H1 (cell line): ENCODE measurements around the gene EFHC1. TPM values are rescaled to one million over a fixed set of nuclear protein-coding genes. Genes with fewer than 3 reads are reported as not detected.

Experiments
- CTCF ChIA-PET: fragments of 300-600 bp; sonication (Branson Sonifier 250); formaldehyde crosslinking; loops from one replicate; lab custom pipeline; 2021; ENCODE audit not compliant: partially characterized antibody; lab: Charles Lee
- POLR2A ChIA-PET: fragments of 300-600 bp; sonication (Branson Sonifier 250); formaldehyde crosslinking; loops from one replicate; lab custom pipeline; 2021; ENCODE audit warnings: inconsistent platforms; ENCODE audit not compliant: partially characterized antibody; lab: Charles Lee
- DNase-seq, 2 experiments: peaks; one replicate each; pipeline versions ENCODE4 v3.0.0 to v3.0.0-alpha.2; 2010 to 2022; ENCODE audit warnings: low spot score in 2 of 2, low read depth in 1 of 2, mixed read lengths in 1 of 2
- FAIRE-seq: peaks from 2 replicates; lab custom pipeline; 2011; peaks lifted over from hg19 to GRCh38; lab: Jason Lieb, UNC
- H2AFZ ChIP-seq: 2 replicates; pipeline ENCODE4 v1.8.1; 2012; ENCODE audit warnings: low read length, inconsistent platforms
- H2AK5ac ChIP-seq: 2 replicates; pipeline ENCODE4 v1.6.1; 2013; ENCODE audit warnings: low read depth, low read length
- H2BK120ac ChIP-seq: replicated peaks from 2 replicates; pipeline ENCODE3; 2013; ENCODE audit warnings: low read depth, low read length, inconsistent platforms
- H2BK12ac ChIP-seq: 2 replicates; pipeline ENCODE4 v1.6.1; 2013; ENCODE audit warnings: low read depth, low read length
- H2BK15ac ChIP-seq: 2 replicates; pipeline ENCODE4 v1.6.1; 2013; ENCODE audit warnings: low read length
- H2BK20ac ChIP-seq: 2 replicates; pipeline ENCODE4 v1.6.1; 2013; ENCODE audit warnings: low read length
- H2BK5ac ChIP-seq: 2 replicates; pipeline ENCODE4 v1.6.1; 2013; ENCODE audit warnings: low read depth, low read length
- H3K14ac ChIP-seq: 2 replicates; pipeline ENCODE4 v1.6.1; 2013; ENCODE audit warnings: inconsistent platforms; ENCODE audit not compliant: insufficient read length
- H3K18ac ChIP-seq: 2 replicates; pipeline ENCODE4 v1.6.1; 2013; ENCODE audit warnings: low read length; ENCODE audit errors: extremely low read depth
- H3K23ac ChIP-seq: 2 replicates; pipeline ENCODE4 v1.6.1; 2013; ENCODE audit warnings: inconsistent platforms; ENCODE audit not compliant: insufficient read length
- H3K23me2 ChIP-seq: 2 replicates; pipeline ENCODE4 v1.6.1; 2013; ENCODE audit warnings: low read depth, low read length
- H3K27ac ChIP-seq: 2 replicates; pipeline ENCODE4 v1.6.1; 2011; ENCODE audit warnings: low read depth, low read length, inconsistent platforms
- H3K27me3 ChIP-seq, 4 experiments: replicated peaks in 1 of 4; 1 replicate in 1 of 4; 2 replicates in 3 of 4; pipeline versions ENCODE4 v1.6.1 to v1.8.1; 2011 to 2013; ENCODE audit warnings: low read length in 3 of 4, mild to moderate bottlenecking in 3 of 4, inconsistent platforms in 2 of 4, mixed read lengths in 2 of 4, moderate library complexity in 1 of 4; ENCODE audit not compliant: control insufficient read depth in 3 of 4, insufficient read depth in 3 of 4; ENCODE audit errors: extremely low read depth in 1 of 4
- H3K36me3 ChIP-seq, 4 experiments: 2 replicates each; pipeline versions ENCODE4 v1.6.1 to v1.8.1; 2011 to 2013; ENCODE audit warnings: mild to moderate bottlenecking in 4 of 4, low read length in 3 of 4, moderate library complexity in 2 of 4, control low read depth in 1 of 4, inconsistent platforms in 1 of 4; ENCODE audit not compliant: insufficient read depth in 4 of 4, control insufficient read depth in 2 of 4
- H3K4ac ChIP-seq: replicated peaks from 2 replicates; pipeline ENCODE3; 2013; ENCODE audit warnings: low read length, low read depth, mixed read lengths, inconsistent platforms; ENCODE audit not compliant: insufficient read length
- H3K4me1 ChIP-seq, 4 experiments: replicated peaks in 1 of 4; 1 replicate in 1 of 4; 2 replicates in 3 of 4; pipeline versions ENCODE4 v1.6.1 to v1.8.1; 2011 to 2013; ENCODE audit warnings: low read length in 3 of 4, inconsistent platforms in 2 of 4, mixed read lengths in 1 of 4; ENCODE audit not compliant: insufficient read depth in 4 of 4, control insufficient read depth in 3 of 4
- H3K4me2 ChIP-seq, 2 experiments: 2 replicates each; pipeline versions ENCODE4 v1.6.1 to v1.8.1; 2011 to 2013; ENCODE audit warnings: low read depth in 2 of 2, low read length in 2 of 2, control low read depth in 1 of 2, inconsistent platforms in 1 of 2, mild to moderate bottlenecking in 1 of 2; ENCODE audit not compliant: insufficient read depth in 1 of 2
- H3K4me3 ChIP-seq, 4 experiments: fragments of 200-600, 300-600 bp in 1 of 4; sonication (generic), shearing (Covaris generic), sonication (Bioruptor Twin) in 1 of 4; 2 replicates each; pipeline versions ENCODE4 v1.5.1 to v1.8.1; 2011 to 2016; ENCODE audit warnings: low read length in 4 of 4, low read depth in 3 of 4, control low read depth in 2 of 4, inconsistent platforms in 2 of 4, mild to moderate bottlenecking in 2 of 4, mixed read lengths in 1 of 4, moderate library complexity in 1 of 4; ENCODE audit not compliant: insufficient read depth in 2 of 4; ENCODE audit errors: extremely low read depth in 1 of 4
- H3K56ac ChIP-seq: replicated peaks from 2 replicates; pipeline ENCODE3; 2013; ENCODE audit warnings: low read depth, mild to moderate bottlenecking, mixed read lengths, low read length, inconsistent platforms; ENCODE audit not compliant: insufficient read length
- H3K79me1 ChIP-seq: 2 replicates; pipeline ENCODE4 v1.6.1; 2013; ENCODE audit warnings: low read depth, low read length, control low read depth
- H3K79me2 ChIP-seq, 2 experiments: 2 replicates each; pipeline versions ENCODE4 v1.6.1 to v1.8.1; 2012 to 2013; ENCODE audit warnings: low read length in 2 of 2, mild to moderate bottlenecking in 2 of 2, inconsistent platforms in 1 of 2; ENCODE audit not compliant: insufficient read depth in 2 of 2, control insufficient read depth in 1 of 2
- H3K9ac ChIP-seq, 4 experiments: replicated peaks in 1 of 4; 1 replicate in 1 of 4; 2 replicates in 3 of 4; pipeline versions ENCODE4 v1.6.1 to v1.8.1; 2011 to 2013; ENCODE audit warnings: low read depth in 3 of 4, low read length in 3 of 4, control low read depth in 2 of 4, mild to moderate bottlenecking in 2 of 4, moderate library complexity in 2 of 4, inconsistent platforms in 1 of 4; ENCODE audit errors: extremely low read depth in 1 of 4
- H3K9me3 ChIP-seq, 2 experiments: 2 replicates each; pipeline versions ENCODE4 v1.6.1 to v1.8.1; 2012 to 2013; ENCODE audit warnings: mild to moderate bottlenecking in 2 of 2, moderate library complexity in 2 of 2, control low read depth in 1 of 2, inconsistent platforms in 1 of 2, low read depth in 1 of 2, low read length in 1 of 2, mixed read lengths in 1 of 2; ENCODE audit not compliant: insufficient read depth in 2 of 2
- H4K20me1 ChIP-seq, 2 experiments: replicated peaks in 1 of 2; 2 replicates each; pipeline versions ENCODE3 to v1.8.1; 2011 to 2013; ENCODE audit warnings: inconsistent platforms in 2 of 2, low read length in 2 of 2, mild to moderate bottlenecking in 1 of 2; ENCODE audit not compliant: insufficient read depth in 2 of 2, control insufficient read depth in 1 of 2
- H4K5ac ChIP-seq: 2 replicates; pipeline ENCODE4 v1.6.1; 2013; ENCODE audit warnings: low read length, low read depth, mixed read lengths, inconsistent platforms; ENCODE audit not compliant: insufficient read length
- H4K8ac ChIP-seq: 2 replicates; pipeline ENCODE4 v1.8.0; 2013; ENCODE audit warnings: mild to moderate bottlenecking, moderate library complexity, low read length, inconsistent platforms; ENCODE audit not compliant: insufficient read depth; ENCODE audit errors: extremely low read depth
- H4K91ac ChIP-seq: replicated peaks from 2 replicates; pipeline ENCODE3; 2013; ENCODE audit warnings: low read length, mixed read lengths, inconsistent platforms; ENCODE audit not compliant: insufficient read length
- BRCA1 ChIP-seq: IDR thresholded peaks from 2 replicates; pipeline ENCODE4 v1.6.1; 2012; ENCODE audit warnings: low read depth, low read length, improper control_type of control experiment
- FOSL1 ChIP-seq: IDR thresholded peaks from 2 replicates; pipeline ENCODE4 v1.6.1; 2011; ENCODE audit warnings: mild to moderate bottlenecking, low read depth, low read length, moderate library complexity; ENCODE audit not compliant: insufficient read depth
- GTF2F1 ChIP-seq: IDR thresholded peaks from 2 replicates; pipeline ENCODE4 v1.6.1; 2012; ENCODE audit warnings: low read depth, low read length, improper control_type of control experiment, borderline replicate concordance
- RAD21 ChIP-seq, 2 experiments: IDR thresholded peaks in 1 of 2; conservative IDR thresholded peaks in 1 of 2; 2 replicates each; pipeline ENCODE4 v1.6.1; 2011; ENCODE audit warnings: low read depth in 2 of 2, low read length in 2 of 2, improper control_type of control experiment in 1 of 2, inconsistent platforms in 1 of 2, mild to moderate bottlenecking in 1 of 2, moderate library complexity in 1 of 2
- RFX5 ChIP-seq: IDR thresholded peaks from 2 replicates; pipeline ENCODE4 v1.6.1; 2011; ENCODE audit warnings: low read depth, low read length, improper control_type of control experiment, borderline replicate concordance
- SIRT6 ChIP-seq: IDR thresholded peaks from one replicate; pipeline ENCODE4 v1.7.1; 2012; ENCODE audit warnings: low read length, inconsistent platforms
- SUZ12 ChIP-seq: fragments of 200-600 bp; sonication (generic); IDR thresholded peaks from 2 replicates; pipeline ENCODE4 v1.6.1; 2012; ENCODE audit warnings: mild to moderate bottlenecking, inconsistent platforms, low read length, moderate library complexity, mixed read lengths
- WGBS, 2 experiments: shearing (Covaris generic) in 1 of 2; methylation state at CpG; one replicate each; pipeline versions ENCODE4 v1.1.6 to v1.1.7; 2013 to 2015; ENCODE audit warnings: low lambda C conversion rate in 2 of 2, mixed read lengths in 2 of 2, inconsistent platforms in 1 of 2, low coverage in 1 of 2, missing lambda C conversion rate in 1 of 2; ENCODE audit not compliant: insufficient replicate concordance in 2 of 2, insufficient coverage in 1 of 2, insufficient read length in 1 of 2; ENCODE audit errors: extremely low coverage in 1 of 2, missing lambda C conversion rate in 1 of 2; 5-methylcytosine and 5-hydroxymethylcytosine counted together
- polyA plus RNA-seq, 7 experiments: library from polyadenylated mRNA; depleted of rRNA in 3 of 7; stranded (reverse) in 5 of 7; unstranded in 2 of 7; fragments of >200 nt in 5 of 7; fragments of 200-250 nt in 2 of 7; gene quantifications; 1 replicate in 5 of 7; 2 replicates in 1 of 7; 4 replicates in 1 of 7; pipeline versions ENCODE4 v1.2.1 to v1.2.3, GENCODE V29; 2011 to 2013; ENCODE audit warnings: missing spikeins in 2 of 7, mixed read lengths in 2 of 7
- total RNA-seq: library from RNA; stranded (reverse); fragmentation: NEBNext Ultra II Directional; extraction: Animal tissue kit (Norgen Biotek cat#: 25700); gene quantifications from 2 replicates; pipeline ENCODE4 v1.2.1, GENCODE V29; 2021

EFHC1 gene
- total and polyA plus RNA-seq, 2 of the 8 experiments (the other 6 are each of a cell fraction or from before 2014, with no cell fraction given), result 10.5 to 16.4 TPM

GRCh38 chr6:52546678-52547077 lies 126.5 kb downstream of the EFHC1 start:
- Histone ChIP-seq H4K8ac (no peak overlapping the region), H3K4me2 (no peak overlapping the region), H2BK15ac (no peak overlapping the region), H3K36me3 (no peaks in the 10 kb centered on the region; a peak in 1 of 8 replicates), H3K23me2 (no peaks in the 10 kb centered on the region; the same call in 1 of the 2 replicates), H2BK120ac (no peak overlapping the region), H2AK5ac (no peak overlapping the region), H3K9ac (no peak overlapping the region), H3K9me3 (no peaks in the 10 kb centered on the region), H3K4me1 (peaks cover under 1 to 16% (median 8%) of the 10 kb centered on the region in 4 experiments), H3K79me1 (peaks cover 10% of the 10 kb centered on the region), H3K27me3 (no peaks in the 10 kb centered on the region), H3K23ac (no peak overlapping the region), H3K56ac (no peak overlapping the region), H3K79me2 (peaks cover 0 to 54% of the 10 kb centered on the region in 2 experiments; a peak in 2 of 4 replicates), H4K91ac (no peak overlapping the region), H2AFZ (no peak overlapping the region), H4K20me1 (no peaks in the 10 kb centered on the region), H3K27ac (no peak overlapping the region), H2BK20ac (no peak overlapping the region), H2BK12ac (no peak overlapping the region), H3K18ac (no peak overlapping the region), H3K4ac (no peak overlapping the region), H3K4me3 (no peak overlapping the region), H4K5ac (no peak overlapping the region), H2BK5ac (no peak overlapping the region), H3K14ac (no peak overlapping the region)
- no peak for TF ChIP-seq RFX5
- no peak for TF ChIP-seq SIRT6
- no peak for TF ChIP-seq RAD21 (IDR thresholded peaks at IDR 0.05 in 1 of 2, conservative IDR thresholded peaks at IDR 0.05 in 1 of 2; ENCODE audit: low read depth in 2 of 2, low read length in 2 of 2)
- no peak for TF ChIP-seq BRCA1
- TF ChIP-seq FOSL1, result no peak
- no peak for TF ChIP-seq GTF2F1
- TF ChIP-seq SUZ12, result no peak
- POLR2A ChIA-PET, result interaction anchor here (1.0 to 1.6 kb wide), 2 partner anchors 11 to 31 kb away, joined by 3 to 4 read pairs; no protein-coding TSS in a partner anchor
- CTCF ChIA-PET, result interaction anchor here (1.3 to 2.2 kb wide), 5 partner anchors 10 to 128 kb away, joined by 4 to 6 read pairs (median 6); partner anchors contain the start of gene TRAM2
- DNase-seq, result no peak
- WGBS, 2 experiments, result 93% methylated on average over 3 of the region's 3 CpGs; no CpG with 5 or more reads in 1 of the 2 experiments
- FAIRE-seq, result no peak
